Measurements from ENCODE around the gene DNAJC4.

The DNAJC4 gene

GRCh38 chr11:64264371-64264852 is 34.1 kb downstream of the DNAJC4 start:
- CTCF ChIA-PET = interaction anchor here (1.4 to 14.6 kb wide), 3 partner anchors 14 to 60 kb away, joined by 3 to 134 read pairs (median 5); partner anchors contain the start of gene PLCB3
- POLR2A ChIA-PET = no interaction called here
- TF ChIP-seq CTCF (IDR thresholded peaks at IDR 0.05; ENCODE audit: control extremely low read depth, extremely low read depth, low read depth, missing control alignments) = no peak
- no peak for DNase-seq (ENCODE audit: extremely low spot score)

GRCh38 chr11:64265176-64266160 is 35.1 kb downstream of the DNAJC4 start:
- TF ChIP-seq CTCF (IDR thresholded peaks at IDR 0.05; ENCODE audit: control extremely low read depth, extremely low read depth, low read depth, missing control alignments) = no peak
- no peak for DNase-seq (ENCODE audit: extremely low spot score)
- ChIA-PET POLR2A (interaction anchor here (0.5 to 0.7 kb wide), 3 partner anchors 20 to 1660 kb away, joined by 3 read pairs; no protein-coding TSS in a partner anchor), CTCF (interaction anchor here (1.3 to 14.6 kb wide), 3 partner anchors 15 to 21 kb away, joined by 3 to 134 read pairs (median 3); partner anchors contain the start of gene PLCB3)

DNA sequence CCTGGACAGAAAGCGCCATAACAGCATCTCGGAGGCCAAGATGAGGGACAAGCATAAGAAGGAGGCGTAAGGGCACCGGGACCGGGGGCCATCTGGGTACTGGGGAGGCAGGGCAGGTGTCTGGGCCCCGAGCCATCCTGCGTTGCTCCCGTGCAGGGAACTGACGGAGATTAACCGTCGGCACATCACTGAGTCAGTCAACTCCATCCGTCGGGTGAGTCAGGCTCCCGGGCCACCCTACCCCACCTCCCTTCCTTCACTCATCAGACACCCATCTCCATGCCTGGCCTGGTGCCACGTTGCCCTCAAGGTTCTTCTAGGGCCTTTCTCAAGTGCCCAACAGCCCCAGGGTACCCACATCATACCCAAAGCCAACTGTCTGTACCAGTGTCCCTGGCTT is 36.0 kb downstream of the DNAJC4 start:
- TF ChIP-seq CTCF (IDR thresholded peaks at IDR 0.05; ENCODE audit: control extremely low read depth, extremely low read depth, low read depth, missing control alignments) = no peak
- DNase-seq (ENCODE audit: extremely low spot score) = no peak
- ChIA-PET CTCF (interaction anchor here (1.3 to 15.3 kb wide), 3 partner anchors 16 to 37 kb away, joined by 3 to 164 read pairs (median 134); partner anchors contain the start of genes CATSPERZ, ESRRA and PLCB3), POLR2A (no interaction called here)

DNA sequence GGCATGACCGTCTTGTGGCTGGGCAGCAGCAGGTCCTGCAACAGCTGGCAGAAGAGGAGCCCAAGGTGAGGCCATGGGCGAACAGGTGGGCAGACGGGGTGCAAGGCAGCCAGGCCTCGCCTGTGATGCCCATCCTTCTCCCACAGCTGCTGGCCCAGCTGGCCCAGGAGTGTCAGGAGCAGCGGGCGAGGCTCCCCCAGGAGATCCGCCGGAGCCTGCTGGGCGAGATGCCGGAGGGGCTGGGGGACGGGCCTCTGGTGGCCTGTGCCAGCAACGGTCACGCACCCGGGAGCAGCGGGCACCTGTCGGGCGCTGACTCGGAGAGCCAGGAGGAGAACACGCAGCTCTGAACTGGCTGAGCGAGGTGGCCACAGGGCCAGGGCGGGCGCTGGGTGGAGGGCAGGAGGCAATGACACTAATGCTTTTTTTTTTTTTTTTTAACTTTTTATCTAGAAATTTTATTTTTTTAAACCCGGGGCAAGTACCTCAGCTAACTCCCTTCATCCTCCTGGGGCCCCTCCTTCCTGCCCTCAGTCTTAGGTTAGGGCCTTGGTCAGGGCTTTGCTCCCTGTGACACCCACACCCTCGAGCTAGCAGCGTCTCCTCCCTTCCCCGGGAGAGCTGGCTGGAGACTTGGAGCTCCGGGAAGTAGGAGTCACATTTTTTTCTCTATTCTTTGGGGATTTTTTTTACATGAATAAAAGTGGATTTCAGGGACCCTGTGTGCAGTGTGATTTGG is 37.0 kb downstream of the DNAJC4 start:
- no peak for TF ChIP-seq CTCF (IDR thresholded peaks at IDR 0.05; ENCODE audit: control extremely low read depth, extremely low read depth, low read depth, missing control alignments)
- POLR2A ChIA-PET = interaction anchor here (0.6 to 1.0 kb wide), 4 partner anchors 11 to 520 kb away, joined by 3 to 6 read pairs (median 5); no protein-coding TSS in a partner anchor

GRCh38 chr11:64268025-64268892 is 37.9 kb downstream of the DNAJC4 start:
- POLR2A ChIA-PET = interaction anchor here (0.6 to 2.2 kb wide), 9 partner anchors 9 to 83 kb away, joined by 3 to 8 read pairs (median 5); partner anchors contain the start of genes BAD, FERMT3 and FKBP2
- CTCF ChIA-PET = interaction anchor here (0.7 to 15.3 kb wide), 9 partner anchors 13 to 64 kb away, joined by 3 to 164 read pairs (median 4); partner anchors contain the start of genes CATSPERZ, ESRRA, FERMT3 and PLCB3
- DNase-seq (ENCODE audit: extremely low spot score) = no peak
- no peak for TF ChIP-seq CTCF (IDR thresholded peaks at IDR 0.05; ENCODE audit: control extremely low read depth, extremely low read depth, low read depth, missing control alignments)

More for the DNA sequence above, 37.0 kb downstream of the DNAJC4 start:
- DNase-seq (ENCODE audit: extremely low spot score) = no peak
- CTCF ChIA-PET = interaction anchor here (1.2 to 15.3 kb wide), 5 partner anchors 17 to 62 kb away, joined by 3 to 164 read pairs (median 23); partner anchors contain the start of genes CATSPERZ, ESRRA, FERMT3 and PLCB3
